Activated CD8-positive, alpha-beta memory T cell treated with anti-CD3 and anti-CD28 coated beads, Interleukin-2, amount 50 U/mL, for 1 hour (primary cell): Measurements from ENCODE around the gene BTBD7.

Experiments
- DNase-seq: peaks from one replicate; pipeline ENCODE4 v3.0.0-alpha.2; 2020; ENCODE audit errors: extremely low read depth

The BTBD7 gene

GRCh38 chr14:93331002-93331727 lies 1.7 kb downstream of the BTBD7 start:
- no peak for DNase-seq

- no peak for DNase-seq
Observed at GRCh38 chr14:93330609-93331000, 2.2 kb downstream of the BTBD7 start.

GRCh38 chr14:93329965-93330608 lies 2.7 kb downstream of the BTBD7 start:
- DNase-seq: no peak

- no peak for DNase-seq
Observed at GRCh38 chr14:93328546-93328945, 4.3 kb downstream of the BTBD7 start.

GRCh38 chr14:93326196-93326595 lies 6.6 kb downstream of the BTBD7 start:
- DNase-seq: no peak

GRCh38 chr14:93323600-93324174 lies 9.1 kb downstream of the BTBD7 start:
- no peak for DNase-seq

- no peak for DNase-seq
Observed at GRCh38 chr14:93322929-93323599, 9.8 kb downstream of the BTBD7 start.

- no peak for DNase-seq
Observed at GRCh38 chr14:93320489-93320888, 12.3 kb downstream of the BTBD7 start.

GRCh38 chr14:93319958-93320357 lies 12.9 kb downstream of the BTBD7 start:
- DNase-seq: no peak

- DNase-seq: no peak
Observed at GRCh38 chr14:93319494-93319893, 13.3 kb downstream of the BTBD7 start.

GRCh38 chr14:93318927-93319326 lies 13.9 kb downstream of the BTBD7 start:
- no peak for DNase-seq

GRCh38 chr14:93317875-93318807 lies 14.7 kb downstream of the BTBD7 start:
- no peak for DNase-seq

- DNase-seq: no peak
Observed at GRCh38 chr14:93317210-93317874, 15.5 kb downstream of the BTBD7 start.

- no peak for DNase-seq
Observed at GRCh38 chr14:93316716-93317115, 16.1 kb downstream of the BTBD7 start.

GRCh38 chr14:93315575-93315974 lies 17.3 kb downstream of the BTBD7 start:
- no peak for DNase-seq

GRCh38 chr14:93311082-93311481 lies 21.8 kb downstream of the BTBD7 start:
- DNase-seq: no peak

- DNase-seq: no peak
Observed at GRCh38 chr14:93309427-93309966, 23.3 kb downstream of the BTBD7 start.

- no peak for DNase-seq
Observed at GRCh38 chr14:93308686-93309345, 24.0 kb downstream of the BTBD7 start.

- DNase-seq: no peak
Observed at GRCh38 chr14:93306812-93307211, 26.0 kb downstream of the BTBD7 start.
